Measurements from ENCODE around the gene TSPAN6. TPM values are rescaled to one million over a fixed set of nuclear protein-coding genes. Genes with fewer than 3 reads are reported as not detected.

TSPAN6 gene
- total RNA-seq, 1 donor from 2014 or later, result not detected

DNA sequence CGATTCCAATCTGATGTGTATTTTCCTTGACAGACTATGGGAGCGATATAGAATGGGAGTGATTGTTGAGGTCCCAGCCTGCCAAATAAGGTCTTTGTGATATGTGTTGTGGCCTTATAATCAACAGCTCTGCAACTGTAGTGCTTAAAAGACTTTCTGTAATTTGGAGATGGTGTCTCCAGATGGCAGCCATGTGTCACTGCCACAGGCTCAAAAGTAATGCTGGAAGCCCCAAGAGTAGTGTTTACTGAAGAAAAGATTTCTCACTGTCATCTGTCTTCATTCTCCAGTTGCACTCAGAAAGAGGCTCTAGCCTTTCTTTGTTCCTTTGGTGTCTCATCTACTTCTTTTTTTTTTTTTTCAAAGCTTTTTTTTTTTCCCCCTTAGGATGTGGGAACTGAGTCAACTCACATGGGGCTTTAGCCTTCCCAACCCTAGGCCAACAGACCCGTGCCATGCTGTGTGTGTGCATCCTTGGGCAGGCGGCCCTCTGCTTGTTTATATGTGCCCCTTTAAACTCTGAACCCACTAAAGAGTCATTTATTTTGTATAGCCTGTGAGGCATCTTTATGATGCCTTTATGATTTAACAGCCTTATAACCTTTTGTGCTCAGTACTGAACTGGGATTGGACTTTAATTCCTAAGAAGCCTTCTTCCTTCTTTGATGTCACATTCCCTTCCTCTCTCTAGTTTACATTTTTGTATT is 23.0 kb upstream of the TSPAN6 start:
- H3K4me3 Mint-ChIP-seq, result no peak overlapping the region
- peaks cover 6% of the 10 kb centered on the region for H3K27me3 Mint-ChIP-seq (ENCODE audit: insufficient read depth)
- H3K4me1 Mint-ChIP-seq (ENCODE audit: low read depth), result no peaks in the 10 kb centered on the region

DNA sequence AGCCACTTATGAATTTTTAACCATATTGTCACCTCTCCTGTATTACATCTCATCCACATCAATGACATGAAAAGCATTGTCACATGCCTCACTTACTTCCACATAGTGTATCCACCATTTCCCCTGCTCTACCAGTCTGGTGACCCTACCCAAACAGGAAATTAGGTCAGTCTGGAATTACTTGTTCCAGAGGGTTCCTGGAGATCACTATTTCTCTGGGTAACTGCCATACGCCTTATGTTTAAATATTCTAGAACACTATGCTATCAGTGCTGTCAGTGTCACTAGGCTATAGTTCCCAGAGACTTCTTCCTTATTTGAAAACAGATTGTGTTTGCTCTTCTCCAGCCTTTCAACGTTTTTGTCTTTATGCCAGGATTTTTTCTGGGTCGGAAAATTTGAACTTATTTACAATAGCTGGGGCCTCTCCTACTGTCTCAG is 22.4 kb upstream of the TSPAN6 start:
- DNase-seq (ENCODE audit: low spot score), result no peak
- Mint-ChIP-seq H3K27me3 (ENCODE audit: insufficient read depth) (peaks cover 6% of the 10 kb centered on the region), H3K4me1 (ENCODE audit: low read depth) (no peaks in the 10 kb centered on the region), H3K9me3 (no peaks in the 10 kb centered on the region), H3K36me3 (ENCODE audit: low read depth) (no peaks in the 10 kb centered on the region), H3K27ac (no peak overlapping the region), H3K4me3 (no peak overlapping the region)
- intact Hi-C loops (cut with micrococcal nuclease), result no loop called here

More for the DNA sequence above, 23.0 kb upstream of the TSPAN6 start:
- intact Hi-C loops (cut with micrococcal nuclease), result no loop called here
- no peak for DNase-seq (ENCODE audit: low spot score)
- no peak overlapping the region for H3K27ac Mint-ChIP-seq
- H3K36me3 Mint-ChIP-seq (ENCODE audit: low read depth), result no peaks in the 10 kb centered on the region
- no peaks in the 10 kb centered on the region for H3K9me3 Mint-ChIP-seq

GRCh38 chrX:100654261-100654660 is 17.7 kb upstream of the TSPAN6 start:
- Mint-ChIP-seq H3K4me3 (no peak overlapping the region), H3K9me3 (no peaks in the 10 kb centered on the region), H3K4me1 (ENCODE audit: low read depth) (no peaks in the 10 kb centered on the region), H3K36me3 (ENCODE audit: low read depth) (no peaks in the 10 kb centered on the region), H3K27ac (no peak overlapping the region), H3K27me3 (ENCODE audit: insufficient read depth) (peaks cover 8% of the 10 kb centered on the region)
- intact Hi-C loops (cut with micrococcal nuclease), result no loop called here
- no peak for DNase-seq (ENCODE audit: low spot score)

- no peaks in the 10 kb centered on the region for H3K36me3 Mint-ChIP-seq (ENCODE audit: low read depth)
- no peaks in the 10 kb centered on the region for H3K9me3 Mint-ChIP-seq
- no peak for DNase-seq (ENCODE audit: low spot score)
- peaks cover 6% of the 10 kb centered on the region for H3K27me3 Mint-ChIP-seq (ENCODE audit: insufficient read depth)
- H3K4me3 Mint-ChIP-seq, result no peak overlapping the region
- no peak overlapping the region for H3K27ac Mint-ChIP-seq
- intact Hi-C loops (cut with micrococcal nuclease), result no loop called here
- no peaks in the 10 kb centered on the region for H3K4me1 Mint-ChIP-seq (ENCODE audit: low read depth)
Measured at GRCh38 chrX:100652266-100652665, 15.7 kb upstream of the TSPAN6 start.

- H3K4me3 Mint-ChIP-seq, result no peak overlapping the region
- peaks cover 3% of the 10 kb centered on the region for H3K27me3 Mint-ChIP-seq (ENCODE audit: insufficient read depth)
- H3K9me3 Mint-ChIP-seq, result no peaks in the 10 kb centered on the region
- no peaks in the 10 kb centered on the region for H3K4me1 Mint-ChIP-seq (ENCODE audit: low read depth)
- no peaks in the 10 kb centered on the region for H3K36me3 Mint-ChIP-seq (ENCODE audit: low read depth)
- DNase-seq (ENCODE audit: low spot score), result no peak
- intact Hi-C loops (cut with micrococcal nuclease), result no loop called here
- no peak overlapping the region for H3K27ac Mint-ChIP-seq
Measured at GRCh38 chrX:100650841-100651240, 14.2 kb upstream of the TSPAN6 start.

DNA sequence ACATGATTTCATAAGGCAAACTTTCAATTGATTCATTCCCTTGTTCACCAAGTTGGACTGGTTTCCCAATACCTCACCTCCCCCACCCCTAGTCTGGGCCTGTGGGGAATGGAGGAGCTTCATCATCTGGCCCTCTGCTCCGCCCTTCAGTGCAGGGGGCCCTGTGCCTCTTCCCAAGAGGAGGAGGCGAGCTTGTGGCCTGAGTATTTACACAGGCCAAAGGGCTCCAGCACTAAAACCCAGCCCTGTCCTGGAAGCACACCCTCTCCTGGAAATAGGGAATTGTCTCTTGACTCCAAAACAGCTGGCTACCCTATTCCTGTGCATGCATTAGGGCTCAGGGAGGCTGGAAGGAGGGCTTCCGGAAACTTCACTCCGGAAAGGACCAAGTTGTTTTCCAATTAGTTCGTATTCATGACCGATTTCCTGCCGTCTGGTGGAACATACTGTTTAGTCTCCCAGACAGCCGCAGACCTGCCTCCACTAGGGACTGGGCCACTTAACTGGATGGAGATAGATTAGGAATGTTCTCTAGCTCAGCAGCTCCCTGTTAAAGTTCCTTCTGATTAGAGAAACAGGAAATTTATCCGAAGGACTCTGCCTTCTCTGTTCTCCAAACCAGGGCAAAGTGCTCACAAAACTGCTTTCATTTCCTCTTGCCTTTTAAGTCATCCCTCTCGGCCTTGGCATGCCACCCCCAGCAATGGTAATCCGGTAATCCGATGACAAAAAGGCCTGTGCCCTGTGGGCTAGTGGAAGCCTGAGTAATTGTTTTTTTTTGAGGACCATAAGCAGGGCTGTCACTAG is 13.1 kb upstream of the TSPAN6 start:
- peaks cover 3% of the 10 kb centered on the region for H3K27me3 Mint-ChIP-seq (ENCODE audit: insufficient read depth)
- H3K36me3 Mint-ChIP-seq (ENCODE audit: low read depth), result no peaks in the 10 kb centered on the region
- intact Hi-C loops (cut with micrococcal nuclease), result no loop called here
- no peak overlapping the region for H3K27ac Mint-ChIP-seq
- H3K4me1 Mint-ChIP-seq (ENCODE audit: low read depth), result no peaks in the 10 kb centered on the region
- no peaks in the 10 kb centered on the region for H3K9me3 Mint-ChIP-seq
- DNase-seq (ENCODE audit: low spot score), result no peak
- no peak overlapping the region for H3K4me3 Mint-ChIP-seq

- DNase-seq (ENCODE audit: low spot score), result no peak
- H3K27me3 Mint-ChIP-seq (ENCODE audit: insufficient read depth), result peaks cover 3% of the 10 kb centered on the region
- H3K9me3 Mint-ChIP-seq, result no peaks in the 10 kb centered on the region
- no peak overlapping the region for H3K27ac Mint-ChIP-seq
- intact Hi-C loops (cut with micrococcal nuclease), result no loop called here
- H3K4me1 Mint-ChIP-seq (ENCODE audit: low read depth), result no peaks in the 10 kb centered on the region
- H3K36me3 Mint-ChIP-seq (ENCODE audit: low read depth), result no peaks in the 10 kb centered on the region
- no peak overlapping the region for H3K4me3 Mint-ChIP-seq
Measured at GRCh38 chrX:100648458-100649417, 12.1 kb upstream of the TSPAN6 start.

GRCh38 chrX:100647739-100648138 is 11.1 kb upstream of the TSPAN6 start:
- no peak for DNase-seq (ENCODE audit: low spot score)
- H3K4me3 Mint-ChIP-seq, result no peak overlapping the region
- H3K9me3 Mint-ChIP-seq, result no peaks in the 10 kb centered on the region
- peaks cover 3% of the 10 kb centered on the region for H3K27me3 Mint-ChIP-seq (ENCODE audit: insufficient read depth)
- intact Hi-C loops (cut with micrococcal nuclease), result no loop called here
- no peak overlapping the region for H3K27ac Mint-ChIP-seq
- H3K36me3 Mint-ChIP-seq (ENCODE audit: low read depth), result no peaks in the 10 kb centered on the region
- no peaks in the 10 kb centered on the region for H3K4me1 Mint-ChIP-seq (ENCODE audit: low read depth)

GRCh38 chrX:100647095-100647494 is 10.5 kb upstream of the TSPAN6 start:
- intact Hi-C loops (cut with micrococcal nuclease), result no loop called here
- no peaks in the 10 kb centered on the region for H3K9me3 Mint-ChIP-seq
- no peaks in the 10 kb centered on the region for H3K36me3 Mint-ChIP-seq (ENCODE audit: low read depth)
- H3K4me1 Mint-ChIP-seq (ENCODE audit: low read depth), result no peaks in the 10 kb centered on the region
- no peak overlapping the region for H3K4me3 Mint-ChIP-seq
- DNase-seq (ENCODE audit: low spot score), result no peak
- H3K27me3 Mint-ChIP-seq (ENCODE audit: insufficient read depth), result peaks cover 5% of the 10 kb centered on the region
- no peak overlapping the region for H3K27ac Mint-ChIP-seq

GRCh38 chrX:100645106-100645505 is 8.5 kb upstream of the TSPAN6 start:
- H3K27me3 Mint-ChIP-seq (ENCODE audit: insufficient read depth), result peaks cover 2% of the 10 kb centered on the region
- DNase-seq (ENCODE audit: low spot score), result no peak
- no peaks in the 10 kb centered on the region for H3K36me3 Mint-ChIP-seq (ENCODE audit: low read depth)
- H3K9me3 Mint-ChIP-seq, result no peaks in the 10 kb centered on the region
- no peak overlapping the region for H3K4me3 Mint-ChIP-seq
- no peak overlapping the region for H3K27ac Mint-ChIP-seq
- no peaks in the 10 kb centered on the region for H3K4me1 Mint-ChIP-seq (ENCODE audit: low read depth)
- intact Hi-C loops (cut with micrococcal nuclease), result no loop called here

DNA sequence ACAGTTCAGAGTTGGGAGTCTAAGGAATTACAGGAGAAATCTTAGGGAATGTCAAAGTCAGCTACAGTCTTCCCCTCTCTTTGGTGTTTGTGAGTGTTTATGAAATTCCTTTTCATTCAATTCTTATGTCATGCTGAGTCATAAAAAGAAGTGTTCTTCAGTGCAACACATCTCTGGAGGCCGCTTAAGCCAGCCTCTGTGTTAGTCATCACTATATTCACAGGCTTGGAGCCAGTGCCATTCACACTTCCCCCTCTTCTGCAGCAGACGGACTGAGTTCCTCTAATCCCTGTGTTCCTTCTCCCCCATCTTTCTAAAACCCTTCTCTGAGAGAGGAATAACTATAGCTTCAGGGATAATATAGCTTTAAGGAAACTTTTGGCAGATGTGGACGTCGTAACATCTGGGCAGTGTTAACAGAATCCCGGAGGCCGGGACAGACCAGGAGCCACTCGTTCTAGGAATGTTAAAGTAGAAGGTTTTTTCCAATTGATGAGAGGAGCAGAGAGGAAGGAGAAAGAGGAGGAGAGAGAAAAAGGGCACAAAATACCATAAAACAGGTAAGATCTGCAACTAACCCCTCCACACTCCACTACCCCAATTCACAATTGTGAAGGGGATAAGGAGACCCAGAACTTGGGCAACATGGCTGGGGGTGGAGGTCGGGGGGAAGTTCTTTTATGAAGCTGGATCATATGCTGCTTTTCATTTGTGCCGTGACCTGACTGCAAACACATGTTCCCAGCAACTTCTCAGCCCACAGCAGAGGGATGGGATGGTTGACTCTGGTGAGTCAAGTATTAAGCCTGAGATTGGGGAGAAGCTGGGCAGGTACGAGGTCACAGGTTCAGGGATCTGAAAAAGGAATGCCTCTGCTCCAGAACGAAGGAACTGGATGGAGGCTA is 7.6 kb upstream of the TSPAN6 start, which contains the start of gene SRPX2:
SRPX2 (plus strand) TSS at position 244 of the 905 bp plus-strand sequence. CDS start 2,124 bp downstream, outside the sequence.
- Mint-ChIP-seq H3K36me3 (ENCODE audit: low read depth) (no peaks in the 10 kb centered on the region), H3K4me1 (ENCODE audit: low read depth) (no peaks in the 10 kb centered on the region), H3K9me3 (no peaks in the 10 kb centered on the region), H3K27me3 (ENCODE audit: insufficient read depth) (peaks cover 2% of the 10 kb centered on the region), H3K4me3 (no peak within 1 kb of the TSS), H3K27ac (no peak within 1 kb of the TSS)
- no peak for DNase-seq (ENCODE audit: low spot score)
- intact Hi-C loops (cut with micrococcal nuclease), result no loop called here

DNA sequence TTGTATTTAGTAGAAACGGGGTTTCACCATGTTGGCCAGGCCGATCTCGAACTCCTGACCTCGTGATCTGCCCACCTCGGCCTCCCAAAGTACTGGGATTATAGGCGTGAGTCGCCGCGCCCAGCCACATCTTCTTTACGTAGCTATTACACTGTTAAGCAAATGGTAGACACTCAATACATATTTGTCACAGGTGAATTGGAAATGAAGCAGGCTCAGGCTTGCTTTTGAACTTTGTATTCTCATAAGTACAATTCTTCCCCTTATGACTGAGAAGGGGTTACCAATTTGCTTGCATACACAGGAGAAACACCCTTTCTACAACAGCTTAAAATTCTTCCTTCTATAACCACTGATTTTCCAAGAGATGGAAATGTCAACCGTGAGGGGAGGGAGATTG is 6.6 kb upstream of the TSPAN6 start:
- Mint-ChIP-seq H3K27me3 (ENCODE audit: insufficient read depth) (peaks cover 4% of the 10 kb centered on the region), H3K36me3 (ENCODE audit: low read depth) (no peaks in the 10 kb centered on the region)
- intact Hi-C loops (cut with micrococcal nuclease), result no loop called here

More for the DNA sequence above, 6.6 kb upstream of the TSPAN6 start:
- no peak for DNase-seq (ENCODE audit: low spot score)
- H3K4me1 Mint-ChIP-seq (ENCODE audit: low read depth), result no peaks in the 10 kb centered on the region
- no peaks in the 10 kb centered on the region for H3K9me3 Mint-ChIP-seq
- no peak overlapping the region for H3K4me3 Mint-ChIP-seq
- H3K27ac Mint-ChIP-seq, result no peak overlapping the region

Data from activated T-helper 1 cell treated with anti-CD3 and anti-CD28 coated beads, Interleukin-12 subunit alpha, Interleukin-12 subunit beta, Interleukin-2, Interleukin-4 antibody, amounts not matched to agents 30 ng/mL and 10 ng/mL and 1 ng/mL, durations not matched to agents 14 hours and 24 hours and 36 hours (primary cell).